ENCODE data around the gene NUDT2. TPM values are rescaled to one million over a fixed set of nuclear protein-coding genes. Genes with fewer than 3 reads are reported as not detected.
"Not testable (repeated sequence)": the region's sequence is repeated elsewhere in the genome, so short reads cannot be mapped to it uniquely, and the experiment has no call there.

Gene NUDT2
- total RNA-seq, 1 donor from 2014 or later = 12.8 TPM

DNA sequence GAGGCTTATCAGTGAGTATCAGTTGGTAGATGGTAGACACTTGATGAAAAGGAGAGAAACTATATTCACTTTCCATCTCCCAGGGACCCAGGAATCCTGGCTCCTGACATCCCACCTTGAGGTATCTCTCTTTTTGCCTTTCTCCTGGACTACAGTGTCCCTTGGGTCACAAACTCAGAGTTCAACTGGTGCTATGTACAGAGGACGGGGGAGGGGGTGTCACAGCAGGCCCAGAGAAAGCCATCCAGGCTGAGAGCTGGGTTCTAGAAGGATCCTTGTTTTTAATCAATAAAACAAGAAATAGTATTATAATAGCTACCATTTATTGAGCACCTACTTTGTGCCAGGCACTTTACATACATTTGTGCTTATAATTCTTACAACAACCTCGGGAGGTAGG, 37.0 kb downstream of the NUDT2 start:
- no peak overlapping the region for H3K4me2 ChIP-seq (ENCODE audit: low read length)
- peaks cover 5% of the 10 kb centered on the region for H3K9me3 ChIP-seq (ENCODE audit: insufficient read depth, low read depth, low read length)
- H3K9me3 Mint-ChIP-seq (ENCODE audit: unreplicated experiment) = peaks cover 19% of the 10 kb centered on the region
- no peaks in the 10 kb centered on the region for H3K27me3 ChIP-seq (ENCODE audit: insufficient read depth, low read length)
- H3K4me1 Mint-ChIP-seq (ENCODE audit: low read depth, unreplicated experiment) = peaks cover 2% of the 10 kb centered on the region
- H3K27me3 Mint-ChIP-seq (ENCODE audit: low read depth, unreplicated experiment) = peaks cover 2% of the 10 kb centered on the region
- TF ChIP-seq EZH2 (IDR thresholded peaks at IDR 0.05; ENCODE audit: insufficient read depth, low read length) (no peak), CTCF (IDR thresholded peaks at IDR 0.05; ENCODE audit: insufficient read depth, low read depth, low read length) (no peak)
- no peak overlapping the region for H3K4me3 ChIP-seq (ENCODE audit: insufficient read depth, low read depth, low read length)
- no peaks in the 10 kb centered on the region for H4K20me1 ChIP-seq (ENCODE audit: insufficient read depth, low read length)
- no peak overlapping the region for H3K9ac ChIP-seq (ENCODE audit: low read length)
- H3K4me1 ChIP-seq (ENCODE audit: insufficient read depth, low read length) = no peaks in the 10 kb centered on the region
- no peaks in the 10 kb centered on the region for H3K36me3 ChIP-seq (ENCODE audit: insufficient read depth, low read length)
- no peaks in the 10 kb centered on the region for H3K79me2 ChIP-seq (ENCODE audit: insufficient read depth, low read length)
- H2AFZ ChIP-seq (ENCODE audit: low read depth, low read length) = no peak overlapping the region
- DNase-seq (ENCODE audit: low read depth) (no peak), FAIRE-seq (no peak)
- no peak overlapping the region for H3K27ac ChIP-seq (ENCODE audit: low read depth, low read length)
- no peak overlapping the region for H3K4me3 Mint-ChIP-seq (ENCODE audit: unreplicated experiment)
- H3K27ac Mint-ChIP-seq (ENCODE audit: unreplicated experiment) = no peak overlapping the region
- H3K36me3 Mint-ChIP-seq (ENCODE audit: low read depth, unreplicated experiment) = peaks cover 28% of the 10 kb centered on the region

DNA sequence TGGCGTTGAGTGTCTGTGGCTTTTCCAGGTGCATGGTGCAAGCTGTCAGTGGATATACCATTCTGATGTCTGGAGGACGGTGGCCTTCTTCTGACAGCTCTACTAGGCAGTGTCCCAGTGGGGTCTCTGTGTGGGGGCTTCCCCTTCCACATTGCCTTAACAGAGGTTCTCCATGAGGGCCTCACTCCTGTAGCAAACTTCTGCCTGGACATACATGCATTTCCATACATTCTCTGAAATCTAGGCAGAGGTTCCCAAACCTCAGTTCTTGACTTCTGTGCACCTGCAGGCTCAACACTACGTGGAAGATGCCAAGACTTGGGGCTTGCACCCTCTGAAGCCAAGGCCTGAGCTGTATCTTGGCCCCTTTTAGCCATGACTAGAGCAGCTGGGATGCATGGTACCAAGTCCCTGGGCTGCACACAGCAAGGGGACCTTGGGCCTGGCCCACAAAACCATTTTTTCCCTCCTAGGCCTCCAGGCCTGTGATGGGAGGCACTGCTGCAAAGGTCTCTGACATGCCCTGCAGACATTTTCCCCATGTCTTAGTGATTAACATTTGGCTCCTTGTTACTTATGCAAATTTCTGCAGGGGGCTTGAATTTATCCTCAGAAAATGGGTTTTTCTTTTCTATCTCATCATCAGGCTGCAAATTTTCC, 38.5 kb downstream of the NUDT2 start:
- not testable (repeated sequence) for H3K27me3 ChIP-seq (ENCODE audit: insufficient read depth, low read length); DNase-seq (ENCODE audit: low read depth); H3K27ac ChIP-seq (ENCODE audit: low read depth, low read length); H4K20me1 ChIP-seq (ENCODE audit: insufficient read depth, low read length); H3K4me1 ChIP-seq (ENCODE audit: insufficient read depth, low read length); H2AFZ ChIP-seq (ENCODE audit: low read depth, low read length); H3K27me3 Mint-ChIP-seq (ENCODE audit: low read depth, unreplicated experiment); H3K27ac Mint-ChIP-seq (ENCODE audit: unreplicated experiment); FAIRE-seq; H3K4me2 ChIP-seq (ENCODE audit: low read length); H3K36me3 ChIP-seq (ENCODE audit: insufficient read depth, low read length); H3K79me2 ChIP-seq (ENCODE audit: insufficient read depth, low read length); H3K4me3 Mint-ChIP-seq (ENCODE audit: unreplicated experiment); H3K9ac ChIP-seq (ENCODE audit: low read length); H3K4me1 Mint-ChIP-seq (ENCODE audit: low read depth, unreplicated experiment); H3K4me3 ChIP-seq (ENCODE audit: insufficient read depth, low read depth, low read length)
- peaks cover 15% of the 10 kb centered on the region for H3K9me3 ChIP-seq (ENCODE audit: insufficient read depth, low read depth, low read length)
- H3K9me3 Mint-ChIP-seq (ENCODE audit: unreplicated experiment) = peaks cover 19% of the 10 kb centered on the region
- peaks cover 33% of the 10 kb centered on the region for H3K36me3 Mint-ChIP-seq (ENCODE audit: low read depth, unreplicated experiment)

DNA sequence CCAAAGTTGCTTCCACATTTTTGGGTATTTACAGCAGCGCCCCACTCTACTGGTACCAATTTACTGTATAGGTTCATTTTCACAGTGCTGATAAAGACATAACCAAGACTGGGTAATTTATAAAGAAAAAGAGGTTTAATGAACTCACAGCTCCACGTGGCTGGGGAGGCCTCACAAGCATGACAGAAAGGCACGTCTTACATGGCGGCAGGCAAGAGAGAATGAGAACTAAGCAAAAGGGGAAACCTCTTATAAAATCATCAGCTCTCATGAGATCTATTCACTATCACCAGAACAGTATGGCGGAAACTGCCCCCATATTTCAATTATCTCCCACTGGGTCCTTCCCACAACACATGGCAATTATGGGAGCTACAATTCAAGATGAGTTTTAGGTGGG, 39.4 kb downstream of the NUDT2 start:
- H3K27ac ChIP-seq (ENCODE audit: low read depth, low read length); H3K4me3 Mint-ChIP-seq (ENCODE audit: unreplicated experiment); H3K79me2 ChIP-seq (ENCODE audit: insufficient read depth, low read length); H4K20me1 ChIP-seq (ENCODE audit: insufficient read depth, low read length); H3K9ac ChIP-seq (ENCODE audit: low read length); H3K27ac Mint-ChIP-seq (ENCODE audit: unreplicated experiment); H3K4me1 Mint-ChIP-seq (ENCODE audit: low read depth, unreplicated experiment); H3K36me3 ChIP-seq (ENCODE audit: insufficient read depth, low read length); H3K27me3 Mint-ChIP-seq (ENCODE audit: low read depth, unreplicated experiment); H2AFZ ChIP-seq (ENCODE audit: low read depth, low read length); DNase-seq (ENCODE audit: low read depth); H3K4me3 ChIP-seq (ENCODE audit: insufficient read depth, low read depth, low read length); H3K4me2 ChIP-seq (ENCODE audit: low read length); FAIRE-seq; H3K4me1 ChIP-seq (ENCODE audit: insufficient read depth, low read length); H3K27me3 ChIP-seq (ENCODE audit: insufficient read depth, low read length): not testable (repeated sequence)
- Mint-ChIP-seq H3K9me3 (ENCODE audit: unreplicated experiment) (peaks cover 19% of the 10 kb centered on the region), H3K36me3 (ENCODE audit: low read depth, unreplicated experiment) (peaks cover 35% of the 10 kb centered on the region)
- peaks cover 15% of the 10 kb centered on the region for H3K9me3 ChIP-seq (ENCODE audit: insufficient read depth, low read depth, low read length)
